ENCODE data around the gene DMRTB1. TPM values are rescaled to one million over a fixed set of nuclear protein-coding genes. Genes with fewer than 3 reads are reported as not detected.
"Not testable (repeated sequence)": the region's sequence is repeated elsewhere in the genome, so short reads cannot be mapped to it uniquely, and the experiment has no call there.

Gene DMRTB1
- total RNA-seq, 6 experiments from 2014 or later, result not detected

DNA sequence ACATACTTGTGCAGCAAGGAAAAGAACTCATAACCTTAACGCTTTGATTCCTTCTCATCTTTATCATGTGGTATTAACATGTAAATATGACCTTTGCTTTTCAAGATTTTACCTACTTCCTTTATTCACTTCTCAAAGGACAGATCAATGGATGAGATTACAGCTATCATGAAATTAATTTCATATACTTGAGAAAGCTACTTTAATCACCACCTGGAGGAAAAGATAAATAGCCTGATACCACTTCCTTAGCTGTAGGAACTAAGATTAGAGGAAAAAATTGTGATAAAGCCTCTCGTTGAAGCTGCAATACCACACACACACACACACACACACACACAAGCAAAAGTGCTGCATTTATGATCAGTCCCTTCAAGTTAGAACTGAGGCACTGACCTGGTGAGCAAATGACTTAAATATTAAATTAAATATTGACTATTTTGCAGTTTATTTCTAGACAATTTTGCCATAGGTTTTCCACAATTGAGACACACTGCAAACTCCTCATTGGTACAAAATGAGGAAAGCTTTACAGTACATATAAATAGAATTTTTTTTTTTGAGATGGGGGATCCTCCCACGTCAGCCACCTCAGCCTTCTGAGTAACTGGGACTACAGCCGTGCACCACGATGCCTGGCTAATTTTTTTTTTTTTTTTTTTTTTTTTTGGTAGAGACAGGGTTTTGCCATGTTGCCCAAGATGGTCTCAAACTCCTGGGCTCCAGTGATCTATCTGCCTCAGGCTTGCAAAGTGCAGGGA lies 27.2 kb upstream of the DMRTB1 start:
- 24% methylated on average over 5 of the region's 5 CpGs for WGBS (ENCODE audit: insufficient coverage, low coverage, low lambda C conversion rate, missing lambda C conversion rate)
- H3K4me3 ChIP-seq, result no peak overlapping the region
- H3K27me3 ChIP-seq, result no peaks in the 10 kb centered on the region
- ATAC-seq, result no peak
- H3K9me3 ChIP-seq, result no peaks in the 10 kb centered on the region
- H3K27ac ChIP-seq, result no peak overlapping the region
- DNase-seq, result no peak
- TF ChIP-seq, protein P1, sequence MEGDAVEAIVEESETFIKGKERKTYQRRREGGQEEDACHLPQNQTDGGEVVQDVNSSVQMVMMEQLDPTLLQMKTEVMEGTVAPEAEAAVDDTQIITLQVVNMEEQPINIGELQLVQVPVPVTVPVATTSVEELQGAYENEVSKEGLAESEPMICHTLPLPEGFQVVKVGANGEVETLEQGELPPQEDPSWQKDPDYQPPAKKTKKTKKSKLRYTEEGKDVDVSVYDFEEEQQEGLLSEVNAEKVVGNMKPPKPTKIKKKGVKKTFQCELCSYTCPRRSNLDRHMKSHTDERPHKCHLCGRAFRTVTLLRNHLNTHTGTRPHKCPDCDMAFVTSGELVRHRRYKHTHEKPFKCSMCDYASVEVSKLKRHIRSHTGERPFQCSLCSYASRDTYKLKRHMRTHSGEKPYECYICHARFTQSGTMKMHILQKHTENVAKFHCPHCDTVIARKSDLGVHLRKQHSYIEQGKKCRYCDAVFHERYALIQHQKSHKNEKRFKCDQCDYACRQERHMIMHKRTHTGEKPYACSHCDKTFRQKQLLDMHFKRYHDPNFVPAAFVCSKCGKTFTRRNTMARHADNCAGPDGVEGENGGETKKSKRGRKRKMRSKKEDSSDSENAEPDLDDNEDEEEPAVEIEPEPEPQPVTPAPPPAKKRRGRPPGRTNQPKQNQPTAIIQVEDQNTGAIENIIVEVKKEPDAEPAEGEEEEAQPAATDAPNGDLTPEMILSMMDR (IDR thresholded peaks at IDR 0.05), result no peak
- TF ChIP-seq POLR2A (IDR thresholded peaks at IDR 0.05), result no peak
- no peaks in the 10 kb centered on the region for H3K4me1 ChIP-seq
- H3K36me3 ChIP-seq, result no peaks in the 10 kb centered on the region
- intact Hi-C loops (cut with DNase I), result no loop called here

DNA sequence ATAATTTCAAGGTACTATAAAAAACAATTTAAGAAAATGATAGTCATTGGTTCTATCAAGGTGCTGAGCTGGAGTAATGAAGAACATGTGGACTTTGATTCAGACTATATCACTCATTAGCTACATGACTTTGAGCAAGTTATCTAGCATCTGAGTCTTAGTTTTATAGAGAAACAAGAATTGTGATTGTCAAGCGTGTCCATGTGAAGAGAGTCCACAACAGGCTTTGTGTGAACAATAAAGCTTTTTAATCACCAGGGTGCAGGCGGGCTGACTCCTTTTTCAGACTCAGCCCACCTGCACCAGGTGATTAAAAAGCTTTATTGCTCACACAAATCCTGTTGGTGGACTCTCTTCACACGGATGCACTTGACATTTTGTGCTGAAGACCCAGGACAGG lies 26.6 kb upstream of the DMRTB1 start:
- Histone ChIP-seq H3K4me1 (no peaks in the 10 kb centered on the region), H3K4me3 (no peak overlapping the region), H3K27me3 (no peaks in the 10 kb centered on the region), H3K36me3 (no peaks in the 10 kb centered on the region), H3K27ac (no peak overlapping the region), H3K9me3 (no peaks in the 10 kb centered on the region)
- no peak for ATAC-seq
- WGBS (ENCODE audit: insufficient coverage, low coverage, low lambda C conversion rate, missing lambda C conversion rate), result 58% methylated on average over 2 of the region's 3 CpGs
- intact Hi-C loops (cut with DNase I), result no loop called here
- DNase-seq, result no peak
- no peak for TF ChIP-seq POLR2A (IDR thresholded peaks at IDR 0.05)
- TF ChIP-seq, protein P1 (IDR thresholded peaks at IDR 0.05), result no peak

DNA sequence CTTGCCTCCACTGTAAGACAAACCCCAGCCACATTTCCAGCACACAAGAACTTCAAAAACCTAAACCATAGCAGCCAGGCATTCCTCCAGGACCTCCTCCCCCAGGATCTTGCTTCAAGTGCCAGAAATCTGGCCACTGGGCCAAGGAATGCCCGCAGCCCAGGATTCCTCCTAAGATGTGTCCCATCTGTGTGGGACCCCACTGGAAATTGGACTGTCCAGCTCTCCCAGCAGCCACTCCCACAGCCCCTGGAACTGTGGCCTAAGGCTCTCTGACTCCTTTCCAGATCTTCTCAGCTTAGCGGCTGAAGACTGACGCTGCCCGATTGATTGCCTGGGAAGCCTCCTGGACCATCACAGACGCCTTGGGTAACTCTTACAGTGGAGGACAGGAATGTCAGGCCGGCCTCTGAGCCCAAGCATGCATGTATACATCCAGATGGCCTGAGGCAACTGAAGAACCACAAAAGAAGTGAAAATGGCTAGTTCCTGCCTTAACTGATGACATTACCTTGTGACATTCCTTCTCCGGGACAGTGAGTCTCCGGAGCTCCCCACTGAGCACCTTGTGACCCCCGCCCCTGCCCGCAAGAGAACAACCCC lies 24.7 kb upstream of the DMRTB1 start:
- H3K27ac ChIP-seq; H3K27me3 ChIP-seq; ATAC-seq; DNase-seq; H3K4me3 ChIP-seq; H3K9me3 ChIP-seq; H3K4me1 ChIP-seq; H3K36me3 ChIP-seq; intact Hi-C loops (cut with DNase I): not testable (repeated sequence)
- 83% methylated on average over 4 of the region's 10 CpGs for WGBS (ENCODE audit: insufficient coverage, low coverage, low lambda C conversion rate, missing lambda C conversion rate)

DNA sequence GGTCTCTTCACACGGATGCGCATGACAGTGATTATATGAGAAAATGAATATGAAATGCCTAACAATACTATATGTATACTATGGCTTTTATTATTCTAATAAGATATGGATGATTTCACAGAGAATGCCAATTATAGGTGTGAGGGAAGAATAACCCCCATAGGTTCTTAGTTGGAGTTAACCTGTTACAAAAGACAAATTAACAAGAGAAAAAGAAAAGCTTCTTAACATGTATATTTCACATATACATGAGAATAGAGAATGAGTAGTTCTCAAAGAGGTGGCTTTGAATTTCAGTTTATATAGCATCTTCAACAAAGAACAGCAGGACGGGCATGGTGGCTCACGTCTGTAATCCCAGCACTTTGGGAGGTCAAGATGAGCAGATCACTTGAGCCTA lies 24.0 kb upstream of the DMRTB1 start:
- no peaks in the 10 kb centered on the region for H3K36me3 ChIP-seq
- WGBS (ENCODE audit: insufficient coverage, low coverage, low lambda C conversion rate, missing lambda C conversion rate), result 78% methylated on average over 4 of the region's 4 CpGs
- ATAC-seq (no peak), DNase-seq (no peak)
- no peaks in the 10 kb centered on the region for H3K27me3 ChIP-seq
- H3K9me3 ChIP-seq, result no peaks in the 10 kb centered on the region
- H3K27ac ChIP-seq, result no peak overlapping the region
- H3K4me1 ChIP-seq, result no peaks in the 10 kb centered on the region
- intact Hi-C loops (cut with DNase I), result no loop called here
- TF ChIP-seq, protein P1 (IDR thresholded peaks at IDR 0.05), result no peak
- no peak for TF ChIP-seq POLR2A (IDR thresholded peaks at IDR 0.05)
- no peak overlapping the region for H3K4me3 ChIP-seq

Measured in right lobe of liver (tissue), 6 donors.